WTC11 (cell line): Measurements from ENCODE around the gene KCNK17.

Source experiments
- AR ChIP-seq: fragments of 250-450 bp; sonication (Bioruptor Pico); IDR thresholded peaks from 2 replicates; pipeline ENCODE4 v1.9.0; 2021; ENCODE audit warnings: mild to moderate bottlenecking
- CTCF ChIP-seq: fragments of 200-600 bp; IDR thresholded peaks from 2 replicates; pipeline ENCODE4 v1.8.0; 2022; ENCODE audit warnings: antibody characterized with exemption
- E2F4 ChIP-seq: sonication (generic); formaldehyde crosslinking; IDR thresholded peaks from 2 replicates; pipeline ENCODE4 v1.8.1; 2022; ENCODE audit warnings: low read depth, mild to moderate bottlenecking, moderate library complexity, missing genetic modification reagents, borderline replicate concordance
- FOXP4 ChIP-seq: sonication (generic); formaldehyde crosslinking; IDR thresholded peaks from 2 replicates; pipeline ENCODE4 v1.8.0; 2022; ENCODE audit warnings: mild to moderate bottlenecking, missing genetic modification reagents
- HMGXB4 ChIP-seq: sonication (generic); formaldehyde crosslinking; IDR thresholded peaks from 2 replicates; pipeline ENCODE4 v1.8.1; 2023; ENCODE audit warnings: mild to moderate bottlenecking, moderate library complexity, missing genetic modification reagents
- JUN ChIP-seq: sonication (generic); formaldehyde crosslinking; IDR thresholded peaks from 2 replicates; pipeline ENCODE4 v1.8.0; 2023; ENCODE audit warnings: mild to moderate bottlenecking, missing genetic modification reagents
- NR3C1 ChIP-seq: sonication (generic); formaldehyde crosslinking; conservative IDR thresholded peaks from 2 replicates; pipeline ENCODE4 v1.8.1; 2023; ENCODE audit warnings: low read depth, mild to moderate bottlenecking, missing genetic modification reagents
- ZBTB43 ChIP-seq: sonication (generic); formaldehyde crosslinking; IDR thresholded peaks from 2 replicates; pipeline ENCODE4 v1.8.1; 2023; ENCODE audit warnings: mild to moderate bottlenecking, missing genetic modification reagents
- TF ChIP-seq, protein P1 (sequence below): sonication (generic); formaldehyde crosslinking; IDR thresholded peaks from 2 replicates; pipeline ENCODE4 v1.8.0; 2022; ENCODE audit warnings: mild to moderate bottlenecking, missing genetic modification reagents
- TF ChIP-seq, protein P2 (sequence below): sonication (generic); formaldehyde crosslinking; IDR thresholded peaks from 2 replicates; pipeline ENCODE4 v1.8.1; 2022; ENCODE audit warnings: missing genetic modification reagents, borderline replicate concordance

DNA sequence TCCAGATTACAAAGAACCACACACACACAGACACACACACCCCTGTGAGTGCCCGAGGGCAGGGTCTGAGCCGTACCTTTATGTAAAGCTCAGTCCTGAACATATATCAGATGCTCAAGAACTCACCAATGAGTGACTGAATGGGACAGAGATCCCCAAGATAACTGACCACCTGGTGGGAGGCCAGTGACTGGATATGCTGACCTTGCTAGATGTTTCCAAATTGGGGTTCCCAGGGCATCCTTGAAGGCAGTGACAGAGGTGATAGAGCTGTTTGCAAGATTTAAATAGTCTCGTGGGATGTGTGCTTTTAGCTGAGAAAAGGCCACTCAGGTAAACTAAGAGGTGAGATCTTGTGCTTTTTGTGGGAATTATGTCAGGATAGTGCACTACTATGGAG, 39.3 kb downstream of the KCNK17 start:
- no peak for TF ChIP-seq FOXP4
- no peak for TF ChIP-seq AR (CRISPR knock-in tag)
- TF ChIP-seq CTCF: no peak
- TF ChIP-seq, protein P1, sequence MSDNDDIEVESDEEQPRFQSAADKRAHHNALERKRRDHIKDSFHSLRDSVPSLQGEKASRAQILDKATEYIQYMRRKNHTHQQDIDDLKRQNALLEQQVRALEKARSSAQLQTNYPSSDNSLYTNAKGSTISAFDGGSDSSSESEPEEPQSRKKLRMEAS (CRISPR knock-in tag): no peak
- TF ChIP-seq, protein P2, sequence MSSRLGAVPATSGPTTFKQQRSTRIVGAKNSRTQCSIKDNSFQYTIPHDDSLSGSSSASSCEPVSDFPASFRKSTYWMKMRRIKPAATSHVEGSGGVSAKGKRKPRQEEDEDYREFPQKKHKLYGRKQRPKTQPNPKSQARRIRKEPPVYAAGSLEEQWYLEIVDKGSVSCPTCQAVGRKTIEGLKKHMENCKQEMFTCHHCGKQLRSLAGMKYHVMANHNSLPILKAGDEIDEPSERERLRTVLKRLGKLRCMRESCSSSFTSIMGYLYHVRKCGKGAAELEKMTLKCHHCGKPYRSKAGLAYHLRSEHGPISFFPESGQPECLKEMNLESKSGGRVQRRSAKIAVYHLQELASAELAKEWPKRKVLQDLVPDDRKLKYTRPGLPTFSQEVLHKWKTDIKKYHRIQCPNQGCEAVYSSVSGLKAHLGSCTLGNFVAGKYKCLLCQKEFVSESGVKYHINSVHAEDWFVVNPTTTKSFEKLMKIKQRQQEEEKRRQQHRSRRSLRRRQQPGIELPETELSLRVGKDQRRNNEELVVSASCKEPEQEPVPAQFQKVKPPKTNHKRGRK (CRISPR knock-in tag): no peak
- no peak for TF ChIP-seq JUN (CRISPR knock-in tag)
- TF ChIP-seq E2F4 (CRISPR knock-in tag): no peak
- no peak for TF ChIP-seq ZBTB43 (CRISPR knock-in tag)
- no peak for TF ChIP-seq HMGXB4 (CRISPR knock-in tag)
- TF ChIP-seq NR3C1 (CRISPR knock-in tag): no peak
